HG02623 (cell line): Measurements from ENCODE around the gene CNTNAP2.

Source experiments
- ATAC-seq: cut with Tn5 transposase; IDR thresholded peaks from one replicate; pipeline ENCODE4 v1.9.1; 2021; ENCODE audit warnings: moderate library complexity; ENCODE audit not compliant: unreplicated experiment

Gene CNTNAP2

DNA sequence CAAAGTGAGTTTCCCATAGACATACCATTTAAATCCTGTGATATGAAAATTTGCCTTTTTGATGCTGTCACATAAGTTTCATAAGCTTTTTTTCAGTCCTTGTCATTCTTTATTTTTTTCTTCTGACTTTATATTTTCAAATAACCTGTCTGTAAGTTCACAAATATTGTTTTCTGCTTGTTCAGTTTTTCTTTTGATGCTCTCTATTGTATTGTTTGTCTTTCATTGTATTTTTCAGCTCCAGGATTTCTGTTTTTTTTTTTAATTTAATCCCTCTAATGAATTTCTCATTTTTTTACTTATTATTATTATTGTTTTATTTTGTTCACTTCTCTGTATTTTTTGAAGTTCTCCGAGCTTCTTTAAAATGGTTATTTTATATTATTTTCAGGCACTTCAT is 623.4 kb downstream of the CNTNAP2 start:
- no peak for ATAC-seq

DNA sequence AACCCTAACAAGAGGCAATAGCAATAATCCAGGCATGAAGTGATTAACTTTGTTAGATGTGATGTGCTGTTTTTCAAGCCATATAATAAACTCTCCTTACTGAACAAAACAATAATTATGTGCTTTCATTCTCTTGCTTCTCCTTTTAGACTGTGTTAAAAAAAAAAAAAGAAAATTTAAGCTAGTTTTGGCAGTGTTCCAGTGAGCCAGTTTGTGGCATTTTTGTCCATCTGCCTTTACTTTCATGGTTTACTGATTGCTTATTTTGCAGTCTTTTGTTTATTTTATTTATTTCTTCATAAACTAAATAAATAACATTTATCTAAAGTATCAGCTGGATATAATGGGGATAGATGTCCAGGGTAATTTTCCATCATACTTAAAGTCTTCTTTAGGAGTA is 625.3 kb downstream of the CNTNAP2 start:
- no peak for ATAC-seq

- ATAC-seq = no peak
These were observed 637.8 kb downstream of the CNTNAP2 start for GRCh38 chr7:146754385-146754784.

GRCh38 chr7:146755585-146755984 is 639.0 kb downstream of the CNTNAP2 start:
- ATAC-seq = no peak

DNA sequence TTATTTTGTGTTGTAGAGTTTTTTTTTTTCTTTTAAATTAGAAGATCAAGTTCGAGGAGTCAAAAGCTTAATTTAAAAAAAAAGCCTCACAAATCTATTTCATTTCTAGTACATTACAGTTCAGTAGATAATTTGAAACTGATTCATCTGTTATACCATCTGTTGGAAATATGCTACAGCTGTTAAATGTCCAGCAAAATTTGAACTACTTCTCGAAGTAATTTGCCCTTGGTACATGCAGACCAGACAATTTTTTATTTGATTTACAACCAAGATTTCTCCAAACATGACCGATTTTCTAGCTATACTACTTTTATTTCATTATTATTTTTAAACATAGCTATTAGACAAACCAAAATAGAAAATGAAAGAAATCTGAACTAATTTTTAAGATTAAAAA is 647.9 kb downstream of the CNTNAP2 start:
- no peak for ATAC-seq

- ATAC-seq = no peak
These were observed 652.4 kb downstream of the CNTNAP2 start for GRCh38 chr7:146768957-146769356.

- no peak for ATAC-seq
These were observed 656.0 kb downstream of the CNTNAP2 start for GRCh38 chr7:146772601-146773000.

GRCh38 chr7:146773506-146773905 is 656.9 kb downstream of the CNTNAP2 start:
- no peak for ATAC-seq

DNA sequence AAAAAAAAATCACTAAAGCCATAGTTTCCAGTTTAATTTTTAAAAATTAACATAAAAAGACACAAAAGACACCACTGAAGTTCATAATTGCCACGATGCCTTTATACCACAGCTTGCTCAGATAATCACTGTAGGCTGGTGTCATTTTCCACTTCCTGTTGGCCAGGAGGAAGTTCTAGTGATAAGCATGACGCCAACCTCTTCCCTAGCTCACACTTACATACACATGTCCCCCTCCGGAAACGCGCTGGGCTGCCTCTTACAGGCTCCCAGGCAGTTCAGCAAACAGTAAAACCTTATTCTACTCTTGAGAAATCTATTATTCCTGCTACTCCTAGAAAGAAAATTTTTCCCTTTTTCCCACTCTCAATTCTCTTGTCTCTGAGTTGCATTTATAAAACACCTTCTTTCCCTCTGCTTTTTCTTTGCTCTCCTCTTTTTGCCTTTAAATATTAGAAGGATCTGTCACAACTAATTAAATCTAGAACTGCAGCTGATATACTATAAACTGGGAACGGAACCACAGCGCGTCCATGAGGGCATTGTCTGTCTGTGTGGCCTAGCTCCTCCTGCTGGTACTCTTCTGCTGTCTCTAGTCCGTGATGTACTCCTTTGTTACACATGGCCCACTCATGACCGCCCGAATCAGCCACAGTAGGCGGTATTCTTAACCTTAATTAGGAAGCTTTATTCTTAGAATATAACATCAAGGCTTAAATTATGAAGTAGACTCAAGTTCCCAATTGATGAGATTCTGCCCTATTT is 664.9 kb downstream of the CNTNAP2 start:
- no peak for ATAC-seq

DNA sequence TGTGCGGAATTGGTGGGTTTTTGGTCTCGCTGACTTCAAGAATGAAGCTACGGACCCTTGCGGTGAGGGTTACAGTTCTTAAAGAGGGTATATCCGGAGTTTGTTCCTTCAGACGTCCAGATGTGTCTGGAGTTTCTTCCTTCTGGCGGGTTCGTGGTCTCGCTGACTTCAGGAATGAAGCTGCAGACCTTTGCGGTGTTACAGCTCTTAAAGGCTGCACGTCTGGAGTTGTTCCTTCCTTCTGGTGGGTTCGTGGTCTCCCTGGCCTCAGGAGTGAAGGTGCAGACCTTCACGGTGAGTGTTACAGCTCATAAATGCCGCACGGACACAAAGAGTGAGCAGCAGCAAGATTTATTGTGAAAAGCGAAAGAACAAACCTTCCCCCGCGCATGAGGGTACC is 670.7 kb downstream of the CNTNAP2 start:
- no peak for ATAC-seq

GRCh38 chr7:146788008-146788407 is 671.4 kb downstream of the CNTNAP2 start:
- no peak for ATAC-seq

DNA sequence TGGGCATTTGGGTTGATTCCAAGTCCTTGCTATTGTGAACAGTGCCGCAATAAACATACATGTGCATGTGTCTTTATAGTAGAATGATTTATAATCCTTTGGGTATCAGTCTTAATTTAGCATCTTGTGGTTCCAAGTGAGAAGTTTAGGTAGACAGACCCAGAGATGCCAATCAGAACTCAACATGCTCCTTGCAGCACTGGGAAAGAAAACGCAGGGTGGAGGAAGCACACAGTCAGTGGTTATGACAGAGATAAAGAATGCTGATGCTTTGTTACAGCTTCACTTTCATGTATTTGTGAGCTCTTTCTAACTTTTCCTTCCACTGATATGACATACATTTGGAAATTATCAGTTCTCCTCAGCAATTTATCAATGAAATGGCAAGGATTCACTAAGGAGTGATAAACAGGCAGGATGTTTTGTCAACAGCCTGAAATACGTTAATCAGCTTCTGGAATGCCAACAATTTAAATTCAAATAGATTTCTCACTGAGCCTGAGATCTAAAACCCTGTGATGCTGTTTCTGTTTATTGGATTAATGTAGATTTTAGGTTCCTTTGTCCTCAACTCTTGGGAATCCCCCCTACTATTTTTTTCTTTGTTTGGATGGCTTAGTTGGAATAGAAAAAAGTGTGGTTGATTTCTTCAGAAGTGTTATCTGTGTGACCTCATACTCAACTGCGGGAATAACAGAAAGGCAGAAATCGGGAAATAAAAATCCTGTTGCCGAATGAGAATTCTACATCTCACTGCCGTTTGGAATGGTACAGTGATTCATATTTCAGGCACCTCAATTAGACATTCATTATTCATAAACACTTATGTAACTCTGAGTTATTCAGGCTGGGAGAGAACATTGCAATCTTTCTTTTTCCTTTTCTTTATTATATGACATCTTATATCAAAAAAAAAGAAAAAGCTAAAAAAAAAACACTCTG is 675.0 kb downstream of the CNTNAP2 start:
- no peak for ATAC-seq

DNA sequence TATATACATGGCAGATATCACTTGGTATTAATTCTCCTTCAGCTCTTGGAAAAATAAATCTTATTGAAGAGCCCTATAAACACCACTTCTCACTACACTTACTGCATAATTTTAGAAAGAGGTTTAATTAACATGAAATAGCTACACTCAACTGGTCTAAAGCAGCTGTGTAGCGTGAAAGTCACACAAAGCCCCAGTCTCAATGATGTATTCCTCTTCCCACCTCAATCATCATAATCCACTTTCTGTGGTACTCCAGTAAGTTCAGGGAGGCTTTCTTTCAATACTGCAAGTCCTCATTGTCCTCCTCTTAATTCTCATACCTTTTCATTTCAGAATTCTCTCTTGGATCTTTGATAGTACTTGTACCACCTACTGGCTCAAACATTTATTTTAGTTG is 688.0 kb downstream of the CNTNAP2 start:
- no peak for ATAC-seq

DNA sequence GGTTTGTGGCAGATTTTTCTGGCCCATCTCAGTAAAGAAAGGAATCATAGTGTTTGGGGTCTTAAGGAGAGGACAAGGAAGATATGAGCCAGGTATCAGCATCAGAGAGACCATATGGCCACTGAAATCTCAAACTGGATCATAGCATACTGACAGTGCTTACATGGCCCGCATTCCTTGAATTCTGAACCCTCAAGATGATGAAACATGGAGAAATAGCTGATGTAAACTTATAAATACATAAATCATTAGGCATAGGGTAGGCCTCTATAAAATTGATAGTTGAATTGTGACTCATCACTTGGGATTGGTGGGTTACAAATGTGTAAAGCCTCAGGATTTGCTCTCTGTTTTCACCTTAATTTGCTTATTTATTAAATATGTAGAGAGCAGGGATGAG is 688.5 kb downstream of the CNTNAP2 start:
- ATAC-seq = no peak

GRCh38 chr7:146826329-146826728 is 709.7 kb downstream of the CNTNAP2 start:
- ATAC-seq = no peak

GRCh38 chr7:146830686-146831085 is 714.1 kb downstream of the CNTNAP2 start:
- no peak for ATAC-seq

- ATAC-seq = no peak
These were observed 715.3 kb downstream of the CNTNAP2 start for GRCh38 chr7:146831875-146832274.

- ATAC-seq = no peak
These were observed 727.8 kb downstream of the CNTNAP2 start for GRCh38 chr7:146844405-146844804.

- no peak for ATAC-seq
These were observed 742.1 kb downstream of the CNTNAP2 start for GRCh38 chr7:146858690-146859089.

DNA sequence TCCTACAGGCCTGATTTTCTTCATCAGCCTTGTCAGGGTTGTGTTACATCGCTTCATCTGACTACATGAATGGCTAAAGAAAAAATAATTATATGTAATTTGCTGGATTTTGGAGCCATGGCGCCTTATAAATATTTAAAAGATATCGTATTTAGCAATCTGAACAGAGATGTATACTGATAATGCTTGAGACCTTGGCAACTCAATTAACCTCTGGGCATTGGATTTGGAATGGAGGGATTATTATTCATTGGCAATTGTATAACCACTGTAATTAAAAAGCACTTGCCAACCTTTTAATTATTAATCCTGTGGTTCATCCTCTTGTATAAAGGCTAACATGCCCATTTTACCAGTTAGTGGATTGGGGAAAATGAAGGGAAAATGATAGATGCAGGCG is 745.1 kb downstream of the CNTNAP2 start:
- ATAC-seq = no peak

GRCh38 chr7:146862415-146862814 is 745.8 kb downstream of the CNTNAP2 start:
- ATAC-seq = no peak

DNA sequence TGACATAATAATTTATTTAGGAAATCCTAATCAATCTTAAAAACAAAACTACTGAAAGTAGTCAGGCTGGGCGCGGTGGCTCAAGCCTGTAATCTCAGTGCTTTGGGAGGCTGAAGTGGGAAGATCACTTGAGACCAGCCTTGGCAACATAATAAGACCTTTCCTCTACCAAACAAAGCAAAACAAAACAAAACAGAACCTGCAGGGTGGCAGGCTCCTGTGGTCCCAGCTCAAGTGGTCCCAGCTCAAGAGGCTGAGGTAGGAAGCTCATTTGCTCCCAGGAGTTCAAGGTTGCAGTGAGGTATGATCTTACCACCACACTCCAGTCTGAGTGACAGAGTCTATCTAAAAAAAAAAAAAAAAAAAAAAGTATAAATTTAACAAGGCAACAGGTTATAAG is 748.0 kb downstream of the CNTNAP2 start:
- ATAC-seq = no peak
